Mucosa of rectum (tissue), 2 donors: ENCODE data around the gene BCR.
"Not testable (repeated sequence)": the region's sequence is repeated elsewhere in the genome, so short reads cannot be mapped to it uniquely, and the experiment has no call there.

Experiments
- H3K27ac ChIP-seq, 2 donors: one replicate each; pipeline ENCODE4 v1.7.0; 2013; ENCODE audit warnings: inconsistent platforms in 2 of 2, low read depth in 2 of 2, low read length in 2 of 2
- H3K27me3 ChIP-seq, 2 donors: one replicate each; pipeline ENCODE4 v1.7.0; 2013; ENCODE audit warnings: low read length in 2 of 2; ENCODE audit not compliant: control insufficient read depth in 2 of 2, insufficient read depth in 2 of 2
- H3K36me3 ChIP-seq, 2 donors: one replicate each; pipeline ENCODE4 v1.7.0; 2013; ENCODE audit warnings: low read length in 2 of 2; ENCODE audit not compliant: control insufficient read depth in 2 of 2, insufficient read depth in 2 of 2
- H3K4me1 ChIP-seq, 2 donors: one replicate each; pipeline ENCODE4 v1.7.0; 2013; ENCODE audit warnings: low read length in 2 of 2, mild to moderate bottlenecking in 1 of 2; ENCODE audit not compliant: control insufficient read depth in 2 of 2, insufficient read depth in 2 of 2
- H3K4me3 ChIP-seq, 2 donors: one replicate each; pipeline ENCODE4 v1.7.0; 2013; ENCODE audit warnings: low read length in 2 of 2
- H3K9ac ChIP-seq, 2 donors: one replicate each; pipeline ENCODE4 v1.7.0; 2013; ENCODE audit warnings: low read length in 2 of 2, low read depth in 1 of 2, mild to moderate bottlenecking in 1 of 2
- H3K9me3 ChIP-seq, 2 donors: one replicate each; pipeline ENCODE4 v1.7.0; 2013; ENCODE audit warnings: low read length in 2 of 2; ENCODE audit not compliant: control insufficient read depth in 2 of 2
- donor health status: healthy.
- donor health status: Normal muscosa, but diverticular disease.

Gene BCR

GRCh38 chr22:23337672-23338071 lies 157.4 kb downstream of the BCR start:
- H3K4me3 ChIP-seq, H3K27me3 ChIP-seq: not testable (repeated sequence)

DNA sequence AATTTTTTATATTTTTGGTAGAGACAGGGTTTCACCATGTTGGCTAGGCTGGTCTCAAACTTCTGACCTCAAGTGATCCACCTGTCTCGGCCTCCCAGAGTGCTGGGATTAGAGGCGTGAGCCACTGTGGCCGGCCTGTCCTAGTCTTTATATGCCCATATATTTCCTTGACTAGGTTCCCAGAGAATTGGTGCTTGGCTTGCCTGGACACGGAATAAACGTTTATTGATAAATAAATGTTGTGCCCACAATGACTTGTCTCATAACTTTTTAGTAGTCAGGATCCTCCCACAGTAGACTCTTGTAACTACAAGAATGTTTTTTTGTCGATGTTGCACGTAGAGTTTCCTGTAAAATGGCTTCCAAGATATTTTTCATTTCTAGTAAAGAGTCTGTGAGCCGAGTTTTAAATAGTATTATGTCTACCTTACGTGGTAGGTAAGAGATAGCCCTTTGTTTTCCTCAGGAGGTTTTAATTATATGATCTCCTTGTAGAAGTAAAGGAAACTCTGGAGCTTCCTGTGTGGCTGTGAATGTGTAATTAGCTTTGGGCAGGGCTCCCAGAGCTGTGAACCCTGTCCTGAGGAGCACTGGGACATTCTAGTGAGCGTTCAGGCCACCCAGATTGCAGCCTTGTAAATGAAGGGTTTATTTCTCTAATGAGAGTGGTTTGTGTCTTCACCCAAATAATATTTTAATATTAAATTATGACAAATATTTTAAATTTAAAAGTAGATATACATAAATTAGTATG lies 161.8 kb downstream of the BCR start:
- not testable (repeated sequence) for H3K9ac ChIP-seq, H3K4me3 ChIP-seq, H3K36me3 ChIP-seq, H3K9me3 ChIP-seq, H3K27me3 ChIP-seq, H3K4me1 ChIP-seq
- H3K27ac ChIP-seq = peak overlapping the region; percentile 47 to 48

More at GRCh38 chr22:23337672-23338071, 157.4 kb downstream of the BCR start:
- not testable (repeated sequence) for H3K9me3 ChIP-seq, H3K27ac ChIP-seq, H3K36me3 ChIP-seq, H3K4me1 ChIP-seq, H3K9ac ChIP-seq

GRCh38 chr22:23351321-23351720 lies 171.0 kb downstream of the BCR start:
- Histone ChIP-seq H3K4me1 (no peaks in the 10 kb centered on the region), H3K4me3 (no peak overlapping the region), H3K9ac (no peak overlapping the region), H3K9me3 (no peaks in the 10 kb centered on the region), H3K36me3 (no peaks in the 10 kb centered on the region), H3K27ac (no peak overlapping the region), H3K27me3 (no peaks in the 10 kb centered on the region)

- H3K27me3 ChIP-seq = no peaks in the 10 kb centered on the region
- no peaks in the 10 kb centered on the region for H3K9me3 ChIP-seq
- no peak overlapping the region for H3K9ac ChIP-seq
- H3K4me3 ChIP-seq = no peak overlapping the region
- no peak overlapping the region for H3K27ac ChIP-seq
- no peaks in the 10 kb centered on the region for H3K36me3 ChIP-seq
- H3K4me1 ChIP-seq = no peaks in the 10 kb centered on the region
Observed at GRCh38 chr22:23353004-23353403, 172.7 kb downstream of the BCR start.

GRCh38 chr22:23353696-23354095 lies 173.4 kb downstream of the BCR start:
- H3K4me3 ChIP-seq = no peak overlapping the region
- no peak overlapping the region for H3K27ac ChIP-seq
- no peaks in the 10 kb centered on the region for H3K27me3 ChIP-seq
- no peak overlapping the region for H3K9ac ChIP-seq
- H3K4me1 ChIP-seq = no peaks in the 10 kb centered on the region
- H3K36me3 ChIP-seq = no peaks in the 10 kb centered on the region
- no peaks in the 10 kb centered on the region for H3K9me3 ChIP-seq

- H3K9ac ChIP-seq = no peak overlapping the region
- H3K36me3 ChIP-seq = no peaks in the 10 kb centered on the region
- H3K27ac ChIP-seq = no peak overlapping the region
- no peak overlapping the region for H3K4me3 ChIP-seq
- no peaks in the 10 kb centered on the region for H3K9me3 ChIP-seq
- no peaks in the 10 kb centered on the region for H3K4me1 ChIP-seq
- no peaks in the 10 kb centered on the region for H3K27me3 ChIP-seq
Observed at GRCh38 chr22:23356094-23356493, 175.8 kb downstream of the BCR start.

DNA sequence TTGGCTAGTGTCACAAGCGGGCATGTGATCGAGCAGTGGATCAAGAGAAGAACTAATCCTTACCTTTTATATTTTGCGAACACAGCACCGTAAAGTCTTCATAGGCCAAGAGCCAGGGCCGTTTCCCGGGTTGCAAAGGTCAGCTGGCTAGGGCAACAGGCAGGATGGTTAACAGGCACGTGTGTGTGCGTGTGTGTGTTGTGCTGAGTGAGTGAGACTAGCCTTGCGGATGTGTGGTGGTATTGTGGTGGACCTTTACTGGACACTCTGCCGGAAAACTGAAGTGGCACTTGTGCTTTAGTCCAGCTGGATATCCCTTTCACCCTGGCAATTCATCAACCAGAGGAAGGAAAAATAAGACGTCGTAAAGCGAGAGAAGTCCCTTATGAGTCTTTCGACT lies 176.7 kb downstream of the BCR start:
- H3K4me3 ChIP-seq = no peak overlapping the region
- no peak overlapping the region for H3K9ac ChIP-seq
- no peak overlapping the region for H3K27ac ChIP-seq
- no peaks in the 10 kb centered on the region for H3K36me3 ChIP-seq
- H3K9me3 ChIP-seq = no peaks in the 10 kb centered on the region
- no peaks in the 10 kb centered on the region for H3K4me1 ChIP-seq
- no peaks in the 10 kb centered on the region for H3K27me3 ChIP-seq

DNA sequence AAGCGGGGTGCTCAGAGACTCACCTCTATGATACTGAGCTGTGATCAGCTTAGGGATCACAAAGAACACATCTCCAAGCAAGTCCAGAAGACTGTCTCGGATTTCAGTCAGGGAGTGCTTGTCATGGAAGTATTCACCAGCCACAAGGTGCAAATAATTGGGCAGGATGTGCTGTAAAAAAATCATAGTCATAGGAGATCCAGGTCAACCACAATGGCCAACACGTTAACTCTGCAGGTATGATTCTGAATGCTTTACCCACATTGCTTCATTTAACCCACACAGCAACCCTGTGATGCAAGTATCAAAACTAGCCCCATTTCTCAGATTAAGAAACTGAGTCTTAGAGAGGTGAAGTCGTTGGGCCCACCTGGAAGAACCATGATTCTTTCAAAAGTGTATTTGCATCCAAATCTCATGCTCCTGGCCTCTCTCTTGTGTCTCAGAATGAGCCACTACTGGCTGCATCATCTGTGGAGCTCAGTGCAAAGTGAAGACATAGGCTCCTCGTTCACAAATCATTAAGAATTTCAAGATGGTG lies 179.3 kb downstream of the BCR start:
- H3K9me3 ChIP-seq = no peaks in the 10 kb centered on the region
- no peaks in the 10 kb centered on the region for H3K27me3 ChIP-seq
- no peaks in the 10 kb centered on the region for H3K4me1 ChIP-seq
- no peak overlapping the region for H3K27ac ChIP-seq
- H3K9ac ChIP-seq = no peak overlapping the region
- no peaks in the 10 kb centered on the region for H3K36me3 ChIP-seq
- H3K4me3 ChIP-seq = no peak overlapping the region

DNA sequence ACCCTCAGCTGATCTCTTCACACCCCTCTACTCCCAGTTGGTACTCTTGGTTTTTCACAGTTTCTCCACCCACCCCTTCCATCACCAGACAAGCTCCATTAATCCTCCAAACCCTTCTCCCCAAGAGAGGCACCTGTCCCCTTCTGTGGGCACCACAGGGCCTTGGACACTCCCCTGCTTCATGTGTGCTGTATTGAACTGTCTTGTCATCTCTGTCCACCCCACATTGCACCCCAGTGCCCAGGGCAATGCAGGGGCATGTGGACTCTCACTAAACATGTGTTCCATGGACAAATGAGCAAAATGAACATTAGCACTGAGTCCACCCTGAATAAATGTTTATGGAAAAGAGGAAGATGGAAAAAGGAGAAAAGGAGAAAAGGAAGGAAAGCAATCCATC lies 181.4 kb downstream of the BCR start:
- no peak overlapping the region for H3K27ac ChIP-seq
- H3K4me1 ChIP-seq = no peaks in the 10 kb centered on the region
- no peaks in the 10 kb centered on the region for H3K27me3 ChIP-seq
- no peak overlapping the region for H3K9ac ChIP-seq
- H3K4me3 ChIP-seq = no peak overlapping the region
- H3K36me3 ChIP-seq = no peaks in the 10 kb centered on the region
- no peaks in the 10 kb centered on the region for H3K9me3 ChIP-seq

- no peak overlapping the region for H3K9ac ChIP-seq
- H3K27ac ChIP-seq = no peak overlapping the region
- no peak overlapping the region for H3K4me3 ChIP-seq
- H3K36me3 ChIP-seq = no peaks in the 10 kb centered on the region
- no peaks in the 10 kb centered on the region for H3K9me3 ChIP-seq
- peaks cover 0 to under 1% of the 10 kb centered on the region in 2 donors for H3K27me3 ChIP-seq
- no peaks in the 10 kb centered on the region for H3K4me1 ChIP-seq
Observed at GRCh38 chr22:23363683-23364082, 183.4 kb downstream of the BCR start.
